ENCODE results near the gene CA11. TPM values are rescaled to one million over a fixed set of nuclear protein-coding genes. Genes with fewer than 3 reads are reported as not detected.
A peak's percentile ranks its signal among the peaks of the same experiment; 100 is the strongest.

CA11 gene
- total and polyA plus RNA-seq, 9 of the 15 experiments (the other 6 are each of a cell fraction or from before 2014, with no cell fraction given) = 2.9 to 19.9 (median 8.3) TPM

DNA sequence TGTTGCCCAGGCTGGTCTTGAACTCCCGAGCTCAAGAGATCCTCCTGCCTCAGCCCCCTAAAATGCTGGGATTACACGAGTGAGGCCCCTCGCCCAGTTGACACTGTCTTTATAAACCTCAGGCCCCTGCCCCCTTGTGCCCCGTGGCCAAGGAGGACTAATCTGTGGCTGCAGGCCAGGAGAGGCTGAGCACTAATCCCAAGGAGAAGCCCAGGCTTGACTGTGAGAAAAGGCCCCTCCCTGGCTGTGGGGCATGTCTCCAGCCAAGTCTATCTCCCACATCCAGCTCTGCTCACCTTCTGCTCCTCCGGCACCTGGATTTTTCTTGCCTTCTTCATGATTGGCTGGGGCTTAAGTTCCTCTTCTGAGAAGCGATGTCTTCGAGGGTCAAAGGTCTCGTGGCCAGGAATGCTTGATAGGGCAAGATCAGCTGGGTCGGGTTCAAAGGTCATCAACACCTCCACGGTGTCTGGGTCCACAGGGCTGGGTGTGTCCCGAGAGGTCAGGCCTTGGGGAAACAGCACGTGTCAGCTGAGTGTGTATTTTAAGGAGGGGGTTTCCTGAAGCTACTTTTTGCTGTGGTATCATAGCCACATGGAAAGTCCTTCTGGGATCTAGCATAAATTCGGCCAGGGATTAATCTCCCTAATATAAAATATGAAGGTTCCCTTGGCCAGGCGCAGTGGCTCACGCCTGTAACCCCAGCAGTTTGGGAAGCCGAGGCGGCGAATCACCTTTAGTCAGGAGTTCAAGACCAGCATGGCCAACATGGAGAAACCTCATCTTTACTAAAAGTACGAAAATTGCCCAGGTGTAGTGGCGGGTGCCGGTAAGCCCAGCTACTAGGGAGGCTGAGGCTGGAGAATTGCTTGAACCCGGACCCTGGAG lies 12.6 kb downstream of the CA11 start (continued):
- 0 out of 2 replicates have a peak, but pooled peaks have one; percentile 31 for TF ChIP-seq STAT5A (IDR thresholded peaks at IDR 0.05; ENCODE audit: borderline replicate concordance, low read length)
- TF ChIP-seq CCAR2 (IDR thresholded peaks at IDR 0.05; ENCODE audit: low read depth, low read length) = no peak
- TF ChIP-seq ZNF445 (CRISPR knock-in tag; IDR thresholded peaks at IDR 0.05; ENCODE audit: low read depth) = no peak
- TF ChIP-seq ZNF696 (CRISPR knock-in tag; conservative IDR thresholded peaks at IDR 0.05) = no peak
- TF ChIP-seq ZFP1 (CRISPR knock-in tag; IDR thresholded peaks at IDR 0.05) = no peak
- TF ChIP-seq GATAD2A (IDR thresholded peaks at IDR 0.05) = 0 out of 2 replicates have a peak, but pooled peaks have one; percentile 37
- TF ChIP-seq NR2F6 (CRISPR knock-in tag; IDR thresholded peaks at IDR 0.05) = no peak
- TF ChIP-seq HNRNPLL (IDR thresholded peaks at IDR 0.05; ENCODE audit: low read depth, low read length, poor library complexity, severe bottlenecking) = no peak
- TF ChIP-seq SAFB (IDR thresholded peaks at IDR 0.05; ENCODE audit: borderline replicate concordance, low read depth, low read length) = no peak
- TF ChIP-seq, protein P1, sequence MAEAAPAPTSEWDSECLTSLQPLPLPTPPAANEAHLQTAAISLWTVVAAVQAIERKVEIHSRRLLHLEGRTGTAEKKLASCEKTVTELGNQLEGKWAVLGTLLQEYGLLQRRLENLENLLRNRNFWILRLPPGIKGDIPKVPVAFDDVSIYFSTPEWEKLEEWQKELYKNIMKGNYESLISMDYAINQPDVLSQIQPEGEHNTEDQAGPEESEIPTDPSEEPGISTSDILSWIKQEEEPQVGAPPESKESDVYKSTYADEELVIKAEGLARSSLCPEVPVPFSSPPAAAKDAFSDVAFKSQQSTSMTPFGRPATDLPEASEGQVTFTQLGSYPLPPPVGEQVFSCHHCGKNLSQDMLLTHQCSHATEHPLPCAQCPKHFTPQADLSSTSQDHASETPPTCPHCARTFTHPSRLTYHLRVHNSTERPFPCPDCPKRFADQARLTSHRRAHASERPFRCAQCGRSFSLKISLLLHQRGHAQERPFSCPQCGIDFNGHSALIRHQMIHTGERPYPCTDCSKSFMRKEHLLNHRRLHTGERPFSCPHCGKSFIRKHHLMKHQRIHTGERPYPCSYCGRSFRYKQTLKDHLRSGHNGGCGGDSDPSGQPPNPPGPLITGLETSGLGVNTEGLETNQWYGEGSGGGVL (CRISPR knock-in tag; IDR thresholded peaks at IDR 0.05) = no peak
- TF ChIP-seq, protein P2, sequence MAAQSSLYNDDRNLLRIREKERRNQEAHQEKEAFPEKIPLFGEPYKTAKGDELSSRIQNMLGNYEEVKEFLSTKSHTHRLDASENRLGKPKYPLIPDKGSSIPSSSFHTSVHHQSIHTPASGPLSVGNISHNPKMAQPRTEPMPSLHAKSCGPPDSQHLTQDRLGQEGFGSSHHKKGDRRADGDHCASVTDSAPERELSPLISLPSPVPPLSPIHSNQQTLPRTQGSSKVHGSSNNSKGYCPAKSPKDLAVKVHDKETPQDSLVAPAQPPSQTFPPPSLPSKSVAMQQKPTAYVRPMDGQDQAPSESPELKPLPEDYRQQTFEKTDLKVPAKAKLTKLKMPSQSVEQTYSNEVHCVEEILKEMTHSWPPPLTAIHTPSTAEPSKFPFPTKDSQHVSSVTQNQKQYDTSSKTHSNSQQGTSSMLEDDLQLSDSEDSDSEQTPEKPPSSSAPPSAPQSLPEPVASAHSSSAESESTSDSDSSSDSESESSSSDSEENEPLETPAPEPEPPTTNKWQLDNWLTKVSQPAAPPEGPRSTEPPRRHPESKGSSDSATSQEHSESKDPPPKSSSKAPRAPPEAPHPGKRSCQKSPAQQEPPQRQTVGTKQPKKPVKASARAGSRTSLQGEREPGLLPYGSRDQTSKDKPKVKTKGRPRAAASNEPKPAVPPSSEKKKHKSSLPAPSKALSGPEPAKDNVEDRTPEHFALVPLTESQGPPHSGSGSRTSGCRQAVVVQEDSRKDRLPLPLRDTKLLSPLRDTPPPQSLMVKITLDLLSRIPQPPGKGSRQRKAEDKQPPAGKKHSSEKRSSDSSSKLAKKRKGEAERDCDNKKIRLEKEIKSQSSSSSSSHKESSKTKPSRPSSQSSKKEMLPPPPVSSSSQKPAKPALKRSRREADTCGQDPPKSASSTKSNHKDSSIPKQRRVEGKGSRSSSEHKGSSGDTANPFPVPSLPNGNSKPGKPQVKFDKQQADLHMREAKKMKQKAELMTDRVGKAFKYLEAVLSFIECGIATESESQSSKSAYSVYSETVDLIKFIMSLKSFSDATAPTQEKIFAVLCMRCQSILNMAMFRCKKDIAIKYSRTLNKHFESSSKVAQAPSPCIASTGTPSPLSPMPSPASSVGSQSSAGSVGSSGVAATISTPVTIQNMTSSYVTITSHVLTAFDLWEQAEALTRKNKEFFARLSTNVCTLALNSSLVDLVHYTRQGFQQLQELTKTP (IDR thresholded peaks at IDR 0.05; ENCODE audit: low read depth in 1 of 2, partially characterized antibody in 2 of 2) = no peak
- no peak for TF ChIP-seq ETS2 (tag; IDR thresholded peaks at IDR 0.05; ENCODE audit: borderline replicate concordance, poor library complexity, severe bottlenecking)

Measured in K562 (cell line).